DOHH2 (cell line): ENCODE results near the gene CCDC146.
"Not testable (repeated sequence)": the region's sequence is repeated elsewhere in the genome, so short reads cannot be mapped to it uniquely, and the experiment has no call there.

Source experiments
- H3F3A ChIP-seq: fragments of 200-600 bp; sonication (generic), shearing (Covaris generic); 2 replicates; pipeline ENCODE4 v1.6.0; 2016; ENCODE audit warnings: antibody characterized with exemption, mild to moderate bottlenecking; ENCODE audit not compliant: control insufficient read depth, insufficient read depth
- H3K27ac ChIP-seq: fragments of 200-600 bp; sonication (generic); 2 replicates; pipeline ENCODE4 v1.5.1; 2014; ENCODE audit warnings: low read depth, mild to moderate bottlenecking, low read length, moderate library complexity
- H3K27me3 ChIP-seq: fragments of 200-600 bp; sonication (generic); 2 replicates; pipeline ENCODE4 v1.6.1; 2014; ENCODE audit warnings: mild to moderate bottlenecking, low read length, mixed read lengths; ENCODE audit not compliant: control insufficient read depth
- H3K36me3 ChIP-seq: fragments of 200-600 bp; sonication (generic); 2 replicates; pipeline ENCODE4 v1.6.1; 2014; ENCODE audit warnings: mild to moderate bottlenecking, low read length, moderate library complexity, mixed read lengths; ENCODE audit not compliant: control insufficient read depth
- H3K4me1 ChIP-seq: fragments of 200-600 bp; sonication (generic); 2 replicates; pipeline ENCODE4 v1.6.1; 2014; ENCODE audit warnings: mild to moderate bottlenecking, low read length, mixed read lengths; ENCODE audit not compliant: control insufficient read depth
- H3K4me2 ChIP-seq: fragments of 200-600 bp; sonication (generic); 2 replicates; pipeline ENCODE4 v1.6.0; 2014; ENCODE audit warnings: mild to moderate bottlenecking, low read length, moderate library complexity
- H3K4me3 ChIP-seq: fragments of 200-600 bp; sonication (generic); 2 replicates; pipeline ENCODE4 v1.5.1; 2014; ENCODE audit warnings: mild to moderate bottlenecking, low read length, mixed read lengths
- H3K79me2 ChIP-seq: fragments of 200-600 bp; sonication (generic); 2 replicates; pipeline ENCODE4 v1.6.1; 2014; ENCODE audit warnings: mild to moderate bottlenecking, low read length, mixed read lengths; ENCODE audit not compliant: control insufficient read depth
- H3K9me2 ChIP-seq: fragments of 200-600 bp; sonication (generic); replicated peaks from 2 replicates; pipeline ENCODE4 v1.6.1; 2014; ENCODE audit warnings: mild to moderate bottlenecking, low read length, mixed read lengths; ENCODE audit not compliant: control insufficient read depth
- H3K9me3 ChIP-seq: fragments of 200-600 bp; sonication (generic); 2 replicates; pipeline ENCODE4 v1.6.1; 2014; ENCODE audit warnings: antibody characterized with exemption, low read length, mixed read lengths; ENCODE audit not compliant: control insufficient read depth, insufficient read depth
- H4K20me1 ChIP-seq: fragments of 200-600 bp; sonication (generic); 2 replicates; pipeline ENCODE4 v1.6.0; 2014; ENCODE audit warnings: low read depth, mild to moderate bottlenecking, antibody characterized with exemption, low read length, moderate library complexity; ENCODE audit not compliant: control insufficient read depth, insufficient read depth
- EZH2phosphoT487 ChIP-seq: fragments of 200-600 bp; sonication (generic); IDR thresholded peaks from 2 replicates; pipeline ENCODE4 v1.6.1; 2017; ENCODE audit warnings: borderline replicate concordance, mild to moderate bottlenecking, antibody characterized with exemption, low read length, moderate library complexity, mixed read lengths
- TF ChIP-seq, protein P1 (sequence below): fragments of 200-600 bp; sonication (generic); IDR thresholded peaks from one replicate; pipeline ENCODE4 v1.5.1; 2014; ENCODE audit warnings: antibody characterized with exemption, mild to moderate bottlenecking, low read depth, low read length; ENCODE audit not compliant: poor library complexity, severe bottlenecking

The CCDC146 gene

GRCh38 chr7:77178024-77178423 is 55.6 kb downstream of the CCDC146 start:
- not testable (repeated sequence) for H3K27ac ChIP-seq, H3K4me1 ChIP-seq, H4K20me1 ChIP-seq, H3K36me3 ChIP-seq, H3K4me3 ChIP-seq, H3F3A ChIP-seq, H3K9me3 ChIP-seq, H3K27me3 ChIP-seq, H3K79me2 ChIP-seq, H3K9me2 ChIP-seq, H3K4me2 ChIP-seq

GRCh38 chr7:77181015-77181595 is 58.7 kb downstream of the CCDC146 start:
- H3K79me2 ChIP-seq: no peaks in the 10 kb centered on the region
- H3K36me3 ChIP-seq: no peaks in the 10 kb centered on the region
- H3K27me3 ChIP-seq: no peaks in the 10 kb centered on the region
- H3K4me2 ChIP-seq: no peak overlapping the region
- no peaks in the 10 kb centered on the region for H4K20me1 ChIP-seq
- no peaks in the 10 kb centered on the region for H3F3A ChIP-seq
- no peaks in the 10 kb centered on the region for H3K9me2 ChIP-seq
- H3K9me3 ChIP-seq: no peaks in the 10 kb centered on the region
- TF ChIP-seq EZH2phosphoT487: no peak
- TF ChIP-seq, protein P1, sequence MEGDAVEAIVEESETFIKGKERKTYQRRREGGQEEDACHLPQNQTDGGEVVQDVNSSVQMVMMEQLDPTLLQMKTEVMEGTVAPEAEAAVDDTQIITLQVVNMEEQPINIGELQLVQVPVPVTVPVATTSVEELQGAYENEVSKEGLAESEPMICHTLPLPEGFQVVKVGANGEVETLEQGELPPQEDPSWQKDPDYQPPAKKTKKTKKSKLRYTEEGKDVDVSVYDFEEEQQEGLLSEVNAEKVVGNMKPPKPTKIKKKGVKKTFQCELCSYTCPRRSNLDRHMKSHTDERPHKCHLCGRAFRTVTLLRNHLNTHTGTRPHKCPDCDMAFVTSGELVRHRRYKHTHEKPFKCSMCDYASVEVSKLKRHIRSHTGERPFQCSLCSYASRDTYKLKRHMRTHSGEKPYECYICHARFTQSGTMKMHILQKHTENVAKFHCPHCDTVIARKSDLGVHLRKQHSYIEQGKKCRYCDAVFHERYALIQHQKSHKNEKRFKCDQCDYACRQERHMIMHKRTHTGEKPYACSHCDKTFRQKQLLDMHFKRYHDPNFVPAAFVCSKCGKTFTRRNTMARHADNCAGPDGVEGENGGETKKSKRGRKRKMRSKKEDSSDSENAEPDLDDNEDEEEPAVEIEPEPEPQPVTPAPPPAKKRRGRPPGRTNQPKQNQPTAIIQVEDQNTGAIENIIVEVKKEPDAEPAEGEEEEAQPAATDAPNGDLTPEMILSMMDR: no peak
- no peaks in the 10 kb centered on the region for H3K4me1 ChIP-seq
- H3K27ac ChIP-seq: no peak overlapping the region
- no peak overlapping the region for H3K4me3 ChIP-seq

- Histone ChIP-seq H3K4me1 (no peaks in the 10 kb centered on the region), H3K79me2 (no peaks in the 10 kb centered on the region), H3K9me3 (no peaks in the 10 kb centered on the region), H3K4me3 (no peak overlapping the region), H3F3A (no peaks in the 10 kb centered on the region), H3K4me2 (no peak overlapping the region), H4K20me1 (no peaks in the 10 kb centered on the region), H3K9me2 (no peaks in the 10 kb centered on the region), H3K27me3 (no peaks in the 10 kb centered on the region), H3K36me3 (no peaks in the 10 kb centered on the region), H3K27ac (no peak overlapping the region)
- TF ChIP-seq, protein P1: no peak
- no peak for TF ChIP-seq EZH2phosphoT487
These were observed 59.3 kb downstream of the CCDC146 start for GRCh38 chr7:77181734-77182133.

DNA sequence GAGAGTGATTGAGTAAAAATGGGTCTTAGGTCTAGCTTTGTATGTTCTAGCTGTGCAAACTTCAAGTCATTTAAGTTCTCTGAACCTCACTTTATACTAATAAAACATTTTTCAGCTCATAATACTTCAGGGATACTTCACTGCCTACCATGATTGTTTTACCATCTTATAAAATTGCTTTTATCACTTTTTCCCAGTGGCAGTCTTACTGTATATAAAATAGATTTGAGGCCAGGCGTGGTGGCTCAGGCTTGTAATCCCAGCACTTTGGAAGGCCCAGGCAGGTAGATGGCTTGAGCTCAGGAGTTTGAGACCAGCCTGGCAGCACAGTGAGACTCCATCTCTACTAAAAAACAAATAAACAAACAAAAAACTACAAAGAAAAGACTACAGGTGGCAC is 59.8 kb downstream of the CCDC146 start:
- no peaks in the 10 kb centered on the region for H4K20me1 ChIP-seq
- no peaks in the 10 kb centered on the region for H3K36me3 ChIP-seq
- no peak overlapping the region for H3K4me3 ChIP-seq
- H3K79me2 ChIP-seq: no peaks in the 10 kb centered on the region
- no peaks in the 10 kb centered on the region for H3F3A ChIP-seq
- no peak overlapping the region for H3K27ac ChIP-seq
- H3K27me3 ChIP-seq: no peaks in the 10 kb centered on the region
- H3K9me3 ChIP-seq: no peaks in the 10 kb centered on the region
- TF ChIP-seq, protein P1: no peak
- TF ChIP-seq EZH2phosphoT487: no peak
- no peaks in the 10 kb centered on the region for H3K4me1 ChIP-seq
- H3K9me2 ChIP-seq: no peaks in the 10 kb centered on the region
- H3K4me2 ChIP-seq: no peak overlapping the region
